Measurements from ENCODE around the gene OR11L1.

DNA sequence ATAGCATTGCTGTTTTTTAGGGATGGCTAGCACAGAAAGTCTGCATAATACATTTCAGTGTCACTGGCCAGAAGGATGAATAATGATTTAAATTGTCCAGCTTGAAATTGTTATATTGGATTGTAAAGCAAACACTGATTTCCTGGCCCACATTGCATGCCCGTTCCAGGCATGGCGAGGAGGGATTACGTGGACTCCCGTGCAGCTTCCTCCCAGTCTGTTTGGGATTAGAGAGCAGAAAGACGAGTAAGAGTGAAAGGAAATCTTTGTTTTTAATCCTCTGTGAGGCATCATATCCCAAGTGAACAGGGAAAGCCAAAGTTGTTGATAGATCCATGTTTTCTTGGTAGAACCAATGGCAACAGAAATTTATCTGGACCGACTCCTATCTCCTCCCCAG, 23.7 kb upstream of the OR11L1 start:
- TF ChIP-seq, protein P1, sequence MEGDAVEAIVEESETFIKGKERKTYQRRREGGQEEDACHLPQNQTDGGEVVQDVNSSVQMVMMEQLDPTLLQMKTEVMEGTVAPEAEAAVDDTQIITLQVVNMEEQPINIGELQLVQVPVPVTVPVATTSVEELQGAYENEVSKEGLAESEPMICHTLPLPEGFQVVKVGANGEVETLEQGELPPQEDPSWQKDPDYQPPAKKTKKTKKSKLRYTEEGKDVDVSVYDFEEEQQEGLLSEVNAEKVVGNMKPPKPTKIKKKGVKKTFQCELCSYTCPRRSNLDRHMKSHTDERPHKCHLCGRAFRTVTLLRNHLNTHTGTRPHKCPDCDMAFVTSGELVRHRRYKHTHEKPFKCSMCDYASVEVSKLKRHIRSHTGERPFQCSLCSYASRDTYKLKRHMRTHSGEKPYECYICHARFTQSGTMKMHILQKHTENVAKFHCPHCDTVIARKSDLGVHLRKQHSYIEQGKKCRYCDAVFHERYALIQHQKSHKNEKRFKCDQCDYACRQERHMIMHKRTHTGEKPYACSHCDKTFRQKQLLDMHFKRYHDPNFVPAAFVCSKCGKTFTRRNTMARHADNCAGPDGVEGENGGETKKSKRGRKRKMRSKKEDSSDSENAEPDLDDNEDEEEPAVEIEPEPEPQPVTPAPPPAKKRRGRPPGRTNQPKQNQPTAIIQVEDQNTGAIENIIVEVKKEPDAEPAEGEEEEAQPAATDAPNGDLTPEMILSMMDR (IDR thresholded peaks at IDR 0.05) = no peak
- TF ChIP-seq, protein P2, sequence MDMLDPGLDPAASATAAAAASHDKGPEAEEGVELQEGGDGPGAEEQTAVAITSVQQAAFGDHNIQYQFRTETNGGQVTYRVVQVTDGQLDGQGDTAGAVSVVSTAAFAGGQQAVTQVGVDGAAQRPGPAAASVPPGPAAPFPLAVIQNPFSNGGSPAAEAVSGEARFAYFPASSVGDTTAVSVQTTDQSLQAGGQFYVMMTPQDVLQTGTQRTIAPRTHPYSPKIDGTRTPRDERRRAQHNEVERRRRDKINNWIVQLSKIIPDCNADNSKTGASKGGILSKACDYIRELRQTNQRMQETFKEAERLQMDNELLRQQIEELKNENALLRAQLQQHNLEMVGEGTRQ (IDR thresholded peaks at IDR 0.05; ENCODE audit: borderline replicate concordance, low read depth, low read length) = no peak
- TF ChIP-seq SMC3 (IDR thresholded peaks at IDR 0.05; ENCODE audit: low read depth, low read length) (no peak), EP300 (IDR thresholded peaks at IDR 0.05; ENCODE audit: borderline replicate concordance in 1 of 2, low read depth in 1 of 2, low read length in 1 of 2) (no peak), GATA2 (CRISPR knock-in tag; IDR thresholded peaks at IDR 0.05) (no peak), JUND (IDR thresholded peaks at IDR 0.05) (no peak), RAD21 (IDR thresholded peaks at IDR 0.05; ENCODE audit: low read length) (no peak)
- TF ChIP-seq, protein P3, sequence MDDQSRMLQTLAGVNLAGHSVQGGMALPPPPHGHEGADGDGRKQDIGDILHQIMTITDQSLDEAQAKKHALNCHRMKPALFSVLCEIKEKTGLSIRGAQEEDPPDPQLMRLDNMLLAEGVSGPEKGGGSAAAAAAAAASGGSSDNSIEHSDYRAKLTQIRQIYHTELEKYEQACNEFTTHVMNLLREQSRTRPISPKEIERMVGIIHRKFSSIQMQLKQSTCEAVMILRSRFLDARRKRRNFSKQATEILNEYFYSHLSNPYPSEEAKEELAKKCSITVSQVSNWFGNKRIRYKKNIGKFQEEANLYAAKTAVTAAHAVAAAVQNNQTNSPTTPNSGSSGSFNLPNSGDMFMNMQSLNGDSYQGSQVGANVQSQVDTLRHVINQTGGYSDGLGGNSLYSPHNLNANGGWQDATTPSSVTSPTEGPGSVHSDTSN (IDR thresholded peaks at IDR 0.05) = no peak

Data from SK-N-SH (cell line).